B cell (primary cell): Measurements from ENCODE around the gene TMEM94. TPM values are rescaled to one million over a fixed set of nuclear protein-coding genes. Genes with fewer than 3 reads are reported as not detected.
"Not testable (repeated sequence)": the region's sequence is repeated elsewhere in the genome, so short reads cannot be mapped to it uniquely, and the experiment has no call there.

Source experiments
- ATAC-seq: fragments of 200-7000 bp; cut with Tn5 transposase; one replicate; pipeline ENCODE4 v1.10.0; 2021; ENCODE audit warnings: low read depth, mild to moderate bottlenecking, moderate number of reproducible peaks, moderate library complexity
- CTCF ChIA-PET: fragments of 350-600 bp; sonication (Branson Sonifier 250); formaldehyde crosslinking; loops from one replicate; lab custom pipeline; 2021; ENCODE audit warnings: antibody characterized with exemption, inconsistent platforms; lab: Charles Lee
- POLR2A ChIA-PET: fragments of 350-600 bp; sonication (Branson Sonifier 250); formaldehyde crosslinking; loops from one replicate; lab custom pipeline; 2021; ENCODE audit warnings: antibody characterized with exemption; lab: Charles Lee
- DNase-seq: peaks from one replicate; pipeline ENCODE4 v3.0.0; 2013
- H2AFZ ChIP-seq: 2 replicates; pipeline ENCODE4 v1.6.1; 2012; ENCODE audit warnings: mild to moderate bottlenecking, low read depth, low read length; ENCODE audit not compliant: insufficient read depth, poor library complexity, severe bottlenecking
- H3K27ac ChIP-seq, 2 donors: 1 replicate in 1 of 2; 2 replicates in 1 of 2; pipeline ENCODE4 v1.5.1; 2012 to 2013; ENCODE audit warnings: low read length in 2 of 2, mild to moderate bottlenecking in 2 of 2, moderate library complexity in 1 of 2
- H3K27me3 ChIP-seq, 4 experiments: fragments of 200-600 bp in 1 of 4; sonication (generic) in 1 of 4; replicated peaks in 1 of 4; 1 replicate in 2 of 4; 2 replicates in 2 of 4; pipeline versions ENCODE4 v1.6.1 to v1.7.0; 2013 to 2016; ENCODE audit warnings: low read length in 3 of 4, mild to moderate bottlenecking in 2 of 4, mixed read lengths in 1 of 4, moderate library complexity in 1 of 4; ENCODE audit not compliant: insufficient read depth in 4 of 4, control insufficient read depth in 3 of 4; ENCODE audit errors: control extremely low read depth in 1 of 4
- H3K36me3 ChIP-seq, 2 experiments: replicated peaks in 1 of 2; 1 replicate in 1 of 2; 2 replicates in 1 of 2; pipeline versions ENCODE4 v1.6.1 to v1.7.1; 2013; ENCODE audit warnings: low read length in 1 of 2; ENCODE audit not compliant: insufficient read depth in 2 of 2, control insufficient read depth in 1 of 2; ENCODE audit errors: control extremely low read depth in 1 of 2, extremely low read depth in 1 of 2
- H3K4me1 ChIP-seq, 2 donors: fragments of 200-600 bp in 1 of 2; sonication (generic) in 1 of 2; 1 replicate in 1 of 2; 2 replicates in 1 of 2; pipeline versions ENCODE4 v1.5.1 to v1.6.1; 2013 to 2017; ENCODE audit warnings: low read length in 2 of 2; ENCODE audit not compliant: control insufficient read depth in 2 of 2, insufficient read depth in 2 of 2
- H3K4me2 ChIP-seq: replicated peaks from 2 replicates; pipeline ENCODE3; 2012; ENCODE audit warnings: mild to moderate bottlenecking, low read depth, low read length; ENCODE audit not compliant: poor library complexity, severe bottlenecking
- H3K4me3 ChIP-seq, 5 experiments: fragments of 200-600 bp in 1 of 5; sonication (generic) in 1 of 5; 1 replicate in 3 of 5; 2 replicates in 2 of 5; pipeline versions ENCODE4 v1.5.1 to v1.7.0; 2011 to 2016; ENCODE audit warnings: low read length in 4 of 5, mild to moderate bottlenecking in 4 of 5, low read depth in 2 of 5, control low read depth in 1 of 5, moderate library complexity in 1 of 5; ENCODE audit not compliant: insufficient read depth in 1 of 5; ENCODE audit errors: control extremely low read depth in 1 of 5, extremely low read depth in 1 of 5
- H3K79me2 ChIP-seq: fragments of 200-600 bp; sonication (generic); one replicate; pipeline ENCODE4 v1.6.0; 2016; ENCODE audit warnings: low read length; ENCODE audit not compliant: control insufficient read depth, insufficient read depth
- H3K9ac ChIP-seq: fragments of 200-600 bp; sonication (generic); 2 replicates; pipeline ENCODE4 v1.6.1; 2017; ENCODE audit warnings: mild to moderate bottlenecking, low read length, moderate library complexity
- H3K9me3 ChIP-seq, 3 donors: one replicate each; pipeline versions ENCODE4 v1.6.1 to v1.7.1; 2013; ENCODE audit warnings: low read length in 2 of 3; ENCODE audit not compliant: control insufficient read depth in 2 of 3, insufficient read depth in 1 of 3; ENCODE audit errors: control extremely low read depth in 1 of 3
- H4K20me1 ChIP-seq: 2 replicates; pipeline ENCODE4 v1.6.0; 2012; ENCODE audit warnings: mild to moderate bottlenecking, low read length; ENCODE audit not compliant: insufficient read depth, control insufficient read depth, poor library complexity, severe bottlenecking
- H3K27ac Mint-ChIP-seq: one replicate; pipeline ENCODE4 v1.8.0; 2021; ENCODE audit warnings: mixed read lengths
- H3K27me3 Mint-ChIP-seq: one replicate; pipeline ENCODE4 v1.8.0; 2021; ENCODE audit warnings: mixed read lengths
- H3K4me1 Mint-ChIP-seq: one replicate; pipeline ENCODE4 v1.8.0; 2021; ENCODE audit warnings: mixed read lengths
- H3K4me3 Mint-ChIP-seq: one replicate; pipeline ENCODE4 v1.8.0; 2021; ENCODE audit warnings: mixed read lengths
- H3K9me3 Mint-ChIP-seq: one replicate; pipeline ENCODE4 v1.8.0; 2022; ENCODE audit warnings: mixed read lengths; ENCODE audit not compliant: insufficient read depth
- WGBS: methylation state at CpG from one replicate; pipeline ENCODE4 v1.1.5; 2013; ENCODE audit warnings: missing lambda C conversion rate; ENCODE audit not compliant: insufficient coverage; 5-methylcytosine and 5-hydroxymethylcytosine counted together
- intact Hi-C: fragments of 100-400 bp; cut with micrococcal nuclease; formaldehyde crosslinking; loops from one replicate; pipeline ENCODE4 v1.10.0; 2022
- polyA plus RNA-seq: library from polyadenylated mRNA; depleted of rRNA; stranded (reverse); fragments of >200 nt; gene quantifications from 2 replicates; pipeline ENCODE4 v1.2.3, GENCODE V29; 2012
- total RNA-seq, 2 donors: library from RNA; stranded (reverse); fragments of 120-200 nt in 1 of 2; gene quantifications; 1 replicate in 1 of 2; 2 replicates in 1 of 2; pipeline versions ENCODE4 v1.2.3 to v1.2.4, GENCODE V29; 2013 to 2022

TMEM94 gene
- total and polyA plus RNA-seq, 2 donors (not counting 1 experiment from before 2014, with no cell fraction given): 139 to 158 TPM

GRCh38 chr17:75434433-75434832 is 22.0 kb upstream of the TMEM94 start:
- POLR2A ChIA-PET, H3K36me3 ChIP-seq: not testable (repeated sequence)
- CTCF ChIA-PET: interaction anchor here (1.7 kb wide), 1 partner anchor 199 kb away, joined by 3 read pairs; the partner anchor contains the start of gene SMIM5

GRCh38 chr17:75437404-75437803 is 19.0 kb upstream of the TMEM94 start:
- H3K9me3 Mint-ChIP-seq, H2AFZ ChIP-seq, H4K20me1 ChIP-seq, ATAC-seq, intact Hi-C loops, H3K4me2 ChIP-seq, H3K27me3 ChIP-seq, H3K4me3 Mint-ChIP-seq, H3K27ac Mint-ChIP-seq, H3K9me3 ChIP-seq, H3K27ac ChIP-seq, H3K79me2 ChIP-seq, DNase-seq, H3K4me1 Mint-ChIP-seq, H3K9ac ChIP-seq, POLR2A ChIA-PET, H3K4me1 ChIP-seq, H3K36me3 ChIP-seq, CTCF ChIA-PET, H3K4me3 ChIP-seq: not testable (repeated sequence)
- 100% methylated on average over 6 of the region's 8 CpGs for WGBS
- peaks cover 15% of the 10 kb centered on the region for H3K27me3 Mint-ChIP-seq

More at GRCh38 chr17:75434433-75434832, 22.0 kb upstream of the TMEM94 start:
- H4K20me1 ChIP-seq, H2AFZ ChIP-seq, H3K9me3 Mint-ChIP-seq, H3K79me2 ChIP-seq, H3K9me3 ChIP-seq, H3K4me1 ChIP-seq, H3K4me1 Mint-ChIP-seq, H3K4me3 ChIP-seq, H3K27ac ChIP-seq, H3K4me2 ChIP-seq, H3K27ac Mint-ChIP-seq, intact Hi-C loops, H3K4me3 Mint-ChIP-seq, H3K27me3 ChIP-seq, DNase-seq, H3K9ac ChIP-seq, ATAC-seq: not testable (repeated sequence)
- 100% methylated on average over 1 of the region's 6 CpGs for WGBS
- peaks cover 19% of the 10 kb centered on the region for H3K27me3 Mint-ChIP-seq
